ENCODE measurements around the gene ZNF555.

- TF ChIP-seq CTCF (IDR thresholded peaks at IDR 0.05; ENCODE audit: low read depth, low read length, poor library complexity, severe bottlenecking) (no peak), EZH2phosphoT487 (IDR thresholded peaks at IDR 0.05; ENCODE audit: borderline replicate concordance, low read length) (no peak)
Measured at GRCh38 chr19:2845107-2845506, 3.8 kb downstream of the ZNF555 start.
